ENCODE results near the gene ETAA1. TPM values are rescaled to one million over a fixed set of nuclear protein-coding genes. Genes with fewer than 3 reads are reported as not detected.

ETAA1 gene
- total RNA-seq, 6 experiments from 2014 or later, result 8.5 to 13.0 (median 11.0) TPM

DNA sequence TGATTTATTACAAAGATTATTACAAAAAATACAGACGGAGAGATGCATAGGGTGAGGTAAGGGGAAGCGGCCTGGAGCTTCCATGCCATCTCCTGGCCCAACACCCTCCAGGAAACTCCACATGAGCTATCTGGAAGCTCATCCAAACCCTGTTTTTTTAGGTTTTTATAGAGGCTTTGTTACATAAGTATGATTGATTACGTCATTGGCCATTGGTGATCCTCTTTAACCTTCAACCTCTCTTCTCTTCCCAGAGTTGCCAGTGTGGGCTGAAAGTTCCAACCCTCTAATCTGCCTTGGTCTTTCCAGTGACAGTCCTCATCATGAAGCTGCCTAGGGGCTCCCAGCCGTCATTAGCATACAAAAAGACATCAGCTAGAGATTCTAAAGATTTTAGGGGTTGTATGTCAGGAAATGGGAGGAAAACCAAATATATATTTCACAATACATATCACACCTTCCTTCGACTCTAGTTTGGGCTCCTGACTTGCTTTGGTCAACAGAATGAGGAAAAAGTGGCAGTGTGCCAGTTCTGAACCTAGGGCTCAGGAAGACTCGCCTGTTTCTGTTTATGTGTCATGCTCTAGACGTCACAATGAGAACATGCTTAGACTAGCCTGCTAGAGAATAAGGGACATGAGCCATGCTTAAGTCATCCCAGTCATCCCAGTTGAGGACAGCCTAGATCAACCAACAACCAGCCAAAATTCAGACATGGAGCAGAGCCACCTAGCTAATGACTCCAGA is 54.1 kb downstream of the ETAA1 start:
- DNase-seq, result peak; percentile 85
- Mint-ChIP-seq H3K4me3 (no peak overlapping the region), H3K36me3 (ENCODE audit: low read depth) (peaks cover 9% of the 10 kb centered on the region; the same call in 1 of the 2 replicates), H3K9me3 (no peaks in the 10 kb centered on the region), H3K27ac (peak overlapping the region; percentile 55), H3K4me1 (ENCODE audit: low read depth) (peaks cover 53% of the 10 kb centered on the region), H3K27me3 (ENCODE audit: insufficient read depth) (peaks cover 2% of the 10 kb centered on the region)
- TF ChIP-seq, protein P1, sequence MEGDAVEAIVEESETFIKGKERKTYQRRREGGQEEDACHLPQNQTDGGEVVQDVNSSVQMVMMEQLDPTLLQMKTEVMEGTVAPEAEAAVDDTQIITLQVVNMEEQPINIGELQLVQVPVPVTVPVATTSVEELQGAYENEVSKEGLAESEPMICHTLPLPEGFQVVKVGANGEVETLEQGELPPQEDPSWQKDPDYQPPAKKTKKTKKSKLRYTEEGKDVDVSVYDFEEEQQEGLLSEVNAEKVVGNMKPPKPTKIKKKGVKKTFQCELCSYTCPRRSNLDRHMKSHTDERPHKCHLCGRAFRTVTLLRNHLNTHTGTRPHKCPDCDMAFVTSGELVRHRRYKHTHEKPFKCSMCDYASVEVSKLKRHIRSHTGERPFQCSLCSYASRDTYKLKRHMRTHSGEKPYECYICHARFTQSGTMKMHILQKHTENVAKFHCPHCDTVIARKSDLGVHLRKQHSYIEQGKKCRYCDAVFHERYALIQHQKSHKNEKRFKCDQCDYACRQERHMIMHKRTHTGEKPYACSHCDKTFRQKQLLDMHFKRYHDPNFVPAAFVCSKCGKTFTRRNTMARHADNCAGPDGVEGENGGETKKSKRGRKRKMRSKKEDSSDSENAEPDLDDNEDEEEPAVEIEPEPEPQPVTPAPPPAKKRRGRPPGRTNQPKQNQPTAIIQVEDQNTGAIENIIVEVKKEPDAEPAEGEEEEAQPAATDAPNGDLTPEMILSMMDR (IDR thresholded peaks at IDR 0.05), result no peak

DNA sequence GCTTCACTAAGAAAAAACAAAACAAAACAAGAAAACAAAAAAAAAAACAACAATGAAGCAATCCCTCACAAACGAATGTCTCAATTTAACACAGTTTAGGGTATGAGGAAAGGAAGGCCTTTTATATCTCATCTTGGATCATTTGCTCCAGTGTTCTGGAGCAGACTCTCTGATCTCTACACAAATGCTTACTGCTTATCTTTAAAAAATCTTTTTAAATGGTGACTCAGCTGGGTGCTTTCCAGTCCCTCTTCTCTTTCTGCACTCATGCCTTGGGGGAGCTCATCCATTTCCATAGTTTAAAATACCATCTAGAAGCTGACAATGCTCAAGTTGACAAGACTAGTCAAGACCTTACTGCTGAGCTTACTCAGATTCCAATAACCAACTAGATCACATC is 56.2 kb downstream of the ETAA1 start:
- Mint-ChIP-seq H3K36me3 (ENCODE audit: low read depth) (peaks cover 9% of the 10 kb centered on the region; the same call in 1 of the 2 replicates), H3K27me3 (ENCODE audit: insufficient read depth) (peaks cover 2% of the 10 kb centered on the region), H3K9me3 (no peaks in the 10 kb centered on the region), H3K4me1 (ENCODE audit: low read depth) (peaks cover 40% of the 10 kb centered on the region), H3K4me3 (no peak overlapping the region), H3K27ac (peak overlapping the region; percentile 6; the same call in 1 of the 2 replicates)
- DNase-seq, result peak; percentile 69
- TF ChIP-seq, protein P1 (IDR thresholded peaks at IDR 0.05), result no peak

DNA sequence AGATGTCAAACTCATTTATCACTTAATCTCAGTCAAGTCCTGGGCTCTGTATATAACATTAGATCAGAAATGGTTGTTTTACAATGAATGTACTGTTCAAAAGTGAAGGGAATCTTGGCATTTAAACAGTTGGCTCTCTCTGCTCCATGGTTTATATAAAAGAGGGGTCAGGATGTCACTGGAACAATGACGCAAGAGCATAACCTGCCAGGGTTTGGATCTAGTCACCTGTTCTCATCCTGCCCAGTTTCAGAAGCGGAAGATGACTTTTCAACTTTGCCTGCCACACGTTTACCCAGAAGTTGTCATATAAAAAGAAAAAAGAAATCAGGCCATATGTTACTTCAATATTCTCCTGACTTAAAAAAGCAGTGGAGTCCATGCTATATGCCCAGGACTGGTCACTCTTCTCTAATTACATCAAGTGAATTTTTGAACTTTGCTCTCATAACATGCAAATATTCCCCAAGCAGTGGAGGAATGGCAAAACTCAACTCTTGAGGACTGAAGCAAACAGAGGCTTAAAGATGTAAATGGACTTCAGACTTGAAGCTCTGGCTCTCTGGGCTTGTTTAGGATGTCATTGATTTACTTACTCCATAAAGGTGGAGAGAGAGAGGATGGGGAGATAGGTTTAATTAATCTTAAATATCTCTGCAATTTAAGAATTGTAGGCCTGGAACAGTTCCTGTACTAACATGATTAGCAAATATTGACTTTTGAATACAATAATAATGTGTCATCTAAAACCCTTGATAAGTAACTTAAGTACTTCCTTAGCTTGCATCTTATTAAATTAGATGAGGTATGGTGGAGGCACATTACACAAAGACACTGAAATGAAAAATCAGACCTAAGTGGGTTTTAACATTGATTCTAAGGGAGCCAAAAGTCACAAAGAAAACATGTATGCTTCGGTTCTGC is 58.3 kb downstream of the ETAA1 start:
- Mint-ChIP-seq H3K9me3 (no peaks in the 10 kb centered on the region), H3K4me3 (no peak overlapping the region), H3K27ac (no peak overlapping the region), H3K36me3 (ENCODE audit: low read depth) (peaks cover 9% of the 10 kb centered on the region; the same call in 1 of the 2 replicates), H3K27me3 (ENCODE audit: insufficient read depth) (peaks cover 2% of the 10 kb centered on the region), H3K4me1 (ENCODE audit: low read depth) (peaks cover 46% of the 10 kb centered on the region)
- TF ChIP-seq, protein P1 (IDR thresholded peaks at IDR 0.05), result no peak
- no peak for DNase-seq

DNA sequence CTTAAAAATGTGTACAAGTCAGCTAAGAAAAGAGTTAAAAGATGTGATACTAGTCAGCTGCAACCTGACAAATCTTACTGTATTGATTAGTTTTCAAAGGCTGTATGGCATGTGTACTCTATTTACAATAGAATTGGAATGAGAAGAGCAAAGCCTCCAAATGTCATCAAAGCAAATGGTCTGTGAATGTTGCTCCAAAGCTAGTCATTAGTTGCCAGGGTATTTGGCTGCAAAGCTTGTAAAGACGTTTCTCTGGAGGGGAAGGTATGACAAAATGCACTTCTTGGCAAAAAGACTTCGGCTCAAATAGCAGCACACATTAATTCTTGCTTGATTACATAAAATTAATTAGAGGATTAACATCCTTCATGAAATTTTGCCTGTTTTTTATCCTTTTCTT is 59.3 kb downstream of the ETAA1 start:
- Mint-ChIP-seq H3K4me3 (no peak overlapping the region), H3K4me1 (ENCODE audit: low read depth) (peaks cover 37% of the 10 kb centered on the region), H3K36me3 (ENCODE audit: low read depth) (peaks cover 6% of the 10 kb centered on the region; the same call in 1 of the 2 replicates), H3K9me3 (no peaks in the 10 kb centered on the region), H3K27ac (no peak overlapping the region), H3K27me3 (ENCODE audit: insufficient read depth) (peaks cover 2% of the 10 kb centered on the region; the same call in 1 of the 2 replicates)
- no peak for DNase-seq
- TF ChIP-seq, protein P1 (IDR thresholded peaks at IDR 0.05), result no peak

DNA sequence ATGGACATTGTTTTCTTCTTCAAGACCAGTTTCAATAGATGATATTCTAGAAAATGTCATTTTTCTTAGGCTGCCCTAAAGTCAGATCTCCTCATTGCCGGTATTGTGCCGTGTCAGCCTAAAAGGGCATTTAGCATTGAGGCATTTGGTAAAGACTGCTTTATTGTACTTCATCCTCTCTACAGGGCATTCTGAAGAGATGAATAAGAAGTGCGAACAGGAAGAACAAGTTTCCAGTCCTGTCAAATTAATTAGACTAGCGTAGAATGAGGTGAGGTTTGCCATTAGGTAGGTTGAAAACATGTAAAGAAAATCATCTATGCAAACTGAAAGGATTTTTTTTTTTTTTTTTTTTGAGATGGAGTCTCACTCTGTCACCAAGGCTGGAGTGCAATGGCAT is 60.6 kb downstream of the ETAA1 start:
- TF ChIP-seq, protein P1 (IDR thresholded peaks at IDR 0.05), result no peak
- H3K36me3 Mint-ChIP-seq (ENCODE audit: low read depth), result no peaks in the 10 kb centered on the region
- no peak overlapping the region for H3K4me3 Mint-ChIP-seq
- peaks cover 26% of the 10 kb centered on the region for H3K4me1 Mint-ChIP-seq (ENCODE audit: low read depth)
- no peaks in the 10 kb centered on the region for H3K9me3 Mint-ChIP-seq
- H3K27me3 Mint-ChIP-seq (ENCODE audit: insufficient read depth), result peaks cover 2% of the 10 kb centered on the region; the same call in 1 of the 2 replicates
- no peak overlapping the region for H3K27ac Mint-ChIP-seq
- DNase-seq, result no peak
